HG03575 (cell line): ENCODE results near the gene BET1.

Experiments
- ATAC-seq: cut with Tn5 transposase; IDR thresholded peaks from one replicate; pipeline ENCODE4 v1.9.1; 2021; ENCODE audit not compliant: unreplicated experiment, insufficient number of reproducible peaks, low FRiP score; ENCODE audit errors: extremely low read depth

The BET1 gene

GRCh38 chr7:94022550-94022949 lies 18.4 kb upstream of the BET1 start:
- no peak for ATAC-seq

GRCh38 chr7:94016786-94017185 lies 12.6 kb upstream of the BET1 start:
- ATAC-seq, result no peak

GRCh38 chr7:94015538-94015937 lies 11.4 kb upstream of the BET1 start:
- no peak for ATAC-seq

GRCh38 chr7:94012746-94013145 lies 8.6 kb upstream of the BET1 start:
- ATAC-seq, result no peak

GRCh38 chr7:94011714-94012353 lies 7.7 kb upstream of the BET1 start:
- ATAC-seq, result no peak

GRCh38 chr7:94008537-94008936 lies 4.4 kb upstream of the BET1 start:
- no peak for ATAC-seq

- ATAC-seq, result no peak
Observed at GRCh38 chr7:94005753-94006152, 1.6 kb upstream of the BET1 start.

GRCh38 chr7:94003446-94004023 lies 620 bp downstream of the BET1 start:
- ATAC-seq, result peak; percentile 11

GRCh38 chr7:94001396-94001795 lies 2.8 kb downstream of the BET1 start:
- no peak for ATAC-seq

- ATAC-seq, result no peak
Observed at GRCh38 chr7:93997868-93998267, 6.3 kb downstream of the BET1 start.

- no peak for ATAC-seq
Observed at GRCh38 chr7:93992421-93993110, 11.6 kb downstream of the BET1 start.

- ATAC-seq, result no peak
Observed at GRCh38 chr7:93987297-93987696, 16.9 kb downstream of the BET1 start.

GRCh38 chr7:93985101-93985500 lies 19.1 kb downstream of the BET1 start:
- no peak for ATAC-seq

- ATAC-seq, result no peak
Observed at GRCh38 chr7:93984024-93984423, 20.1 kb downstream of the BET1 start.

- ATAC-seq, result no peak
Observed at GRCh38 chr7:93981480-93981874, 22.7 kb downstream of the BET1 start.

- no peak for ATAC-seq
Observed at GRCh38 chr7:93980744-93981479, 23.2 kb downstream of the BET1 start.

- ATAC-seq, result no peak
Observed at GRCh38 chr7:93977211-93977950, 26.8 kb downstream of the BET1 start.

GRCh38 chr7:93973134-93973533 lies 31.0 kb downstream of the BET1 start:
- ATAC-seq, result no peak

GRCh38 chr7:93972029-93972725 lies 32.0 kb downstream of the BET1 start:
- ATAC-seq, result no peak
